ENCODE results near the gene LRRC2. TPM values are rescaled to one million over a fixed set of nuclear protein-coding genes. Genes with fewer than 3 reads are reported as not detected.
"Not testable (repeated sequence)": the region's sequence is repeated elsewhere in the genome, so short reads cannot be mapped to it uniquely, and the experiment has no call there.

LRRC2 gene
- polyA plus RNA-seq, 10 donors, result 1.9 to 5.3 (median 4.0) TPM

DNA sequence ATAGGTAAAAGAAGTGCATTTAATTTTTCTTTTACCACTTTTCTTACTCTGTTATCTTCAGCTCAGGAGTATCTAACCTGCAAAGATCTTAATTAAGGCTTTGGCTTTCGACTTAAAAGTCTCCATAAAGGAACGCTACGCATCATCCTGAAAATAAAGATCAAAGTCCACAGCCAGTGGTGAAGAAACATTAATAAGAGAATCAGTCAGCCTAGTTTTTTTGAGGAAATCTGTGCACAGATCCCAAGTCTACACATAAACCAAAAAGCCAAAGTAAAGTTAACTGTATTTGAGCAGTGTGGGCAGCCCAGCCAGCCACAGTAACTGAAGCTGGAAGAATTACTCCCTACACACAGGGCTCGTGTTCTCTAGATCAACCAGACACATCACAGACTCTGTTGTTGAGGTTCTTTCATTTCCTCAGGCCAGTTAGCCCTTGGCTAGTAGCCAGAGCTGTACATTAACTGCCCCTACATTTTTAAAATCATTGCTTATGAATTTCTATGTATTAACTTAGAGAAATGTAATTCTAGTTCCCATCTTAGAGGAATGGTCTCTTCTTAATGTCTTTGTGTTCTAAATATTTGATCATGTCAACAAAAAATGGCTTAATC, 6.9 kb downstream of the LRRC2 start:
- DNase-seq, result no peak

GRCh38 chr3:46558184-46559043, 7.7 kb downstream of the LRRC2 start:
- DNase-seq, result peak; percentile 70 to 83 (median 75)

DNA sequence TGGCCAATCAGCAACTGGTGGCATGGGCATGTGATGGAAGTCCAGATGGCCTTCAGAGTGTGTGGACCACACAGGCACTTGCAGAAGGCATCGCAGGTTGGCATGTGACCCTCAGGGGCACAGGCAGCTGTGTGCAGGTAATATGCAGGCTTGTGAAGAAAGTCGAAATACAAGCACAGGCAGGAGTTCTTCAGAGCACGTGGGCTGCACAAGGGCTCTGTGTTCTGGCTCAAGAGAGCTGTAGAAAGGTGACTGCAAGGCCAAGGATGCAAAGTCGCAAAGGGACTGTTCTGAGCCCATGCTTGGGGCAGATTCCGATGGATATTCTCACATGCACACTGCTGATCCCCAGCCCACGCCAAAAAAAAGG, 8.3 kb downstream of the LRRC2 start:
- DNase-seq, result no peak

- DNase-seq, result no peak
These were observed 12.9 kb downstream of the LRRC2 start for GRCh38 chr3:46553154-46553553.

- DNase-seq, result no peak
These were observed 13.6 kb downstream of the LRRC2 start for GRCh38 chr3:46552538-46552937.

DNA sequence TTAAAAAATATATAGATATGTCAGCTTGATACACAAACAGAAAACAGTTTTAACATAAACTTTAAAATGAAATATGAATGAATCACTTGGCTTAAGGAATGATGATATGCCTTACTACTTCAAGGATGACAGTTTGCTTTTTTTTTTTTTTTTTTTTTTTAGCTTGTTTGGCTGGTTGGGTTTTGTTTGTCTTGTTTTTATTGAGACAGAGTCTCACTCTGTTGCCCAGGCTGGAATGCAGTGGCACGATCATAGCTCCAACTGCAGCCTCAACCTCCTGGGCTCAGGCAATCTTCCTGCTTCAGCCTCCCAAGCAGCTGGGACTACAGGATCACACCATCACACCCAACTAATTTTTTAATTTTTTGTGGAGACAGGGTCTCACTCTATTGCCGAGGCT, 14.5 kb downstream of the LRRC2 start:
- no peak for DNase-seq

DNA sequence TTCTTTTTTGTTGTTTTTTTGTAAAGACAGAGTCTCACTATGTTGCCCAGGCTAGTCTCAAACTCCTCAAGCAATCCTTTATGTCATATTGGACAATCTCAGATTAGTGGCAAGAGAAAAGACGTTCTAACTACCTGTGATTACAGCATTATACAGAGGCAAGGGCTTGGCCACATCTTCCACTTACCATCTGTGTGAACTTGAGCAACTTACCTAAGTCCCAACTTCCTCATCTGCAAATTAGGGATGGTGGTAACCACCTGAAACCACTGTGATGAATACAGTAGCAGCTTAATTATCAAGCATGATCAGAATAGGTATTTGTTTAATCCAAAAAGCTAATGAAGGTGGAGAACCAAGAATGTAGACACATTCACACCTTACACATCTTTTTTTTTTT, 16.1 kb downstream of the LRRC2 start:
- DNase-seq, result no peak

GRCh38 chr3:46549408-46549904, 16.6 kb downstream of the LRRC2 start:
- no peak for DNase-seq

DNA sequence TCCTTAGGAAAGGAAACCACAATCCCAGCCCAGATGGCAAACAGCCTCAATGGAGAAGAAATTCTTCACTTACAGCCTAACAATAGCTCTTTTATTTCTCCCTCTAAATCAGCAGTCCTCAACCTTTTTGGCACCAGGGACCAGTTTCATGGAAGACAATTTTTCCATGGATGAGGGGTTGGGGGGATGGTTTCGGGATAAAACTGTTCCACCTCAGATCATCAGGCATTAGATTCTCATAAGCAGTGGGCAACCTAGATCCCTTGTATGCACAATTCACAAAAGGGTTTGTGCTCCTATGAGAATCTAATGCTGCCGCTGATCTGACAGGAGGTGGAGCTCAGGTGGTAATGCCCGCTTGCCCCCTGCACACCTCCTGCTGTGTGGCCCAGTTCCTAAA, 17.5 kb downstream of the LRRC2 start:
- DNase-seq, result not testable (repeated sequence)

- no peak for DNase-seq
These were observed 19.1 kb downstream of the LRRC2 start for GRCh38 chr3:46546896-46547440.

DNA sequence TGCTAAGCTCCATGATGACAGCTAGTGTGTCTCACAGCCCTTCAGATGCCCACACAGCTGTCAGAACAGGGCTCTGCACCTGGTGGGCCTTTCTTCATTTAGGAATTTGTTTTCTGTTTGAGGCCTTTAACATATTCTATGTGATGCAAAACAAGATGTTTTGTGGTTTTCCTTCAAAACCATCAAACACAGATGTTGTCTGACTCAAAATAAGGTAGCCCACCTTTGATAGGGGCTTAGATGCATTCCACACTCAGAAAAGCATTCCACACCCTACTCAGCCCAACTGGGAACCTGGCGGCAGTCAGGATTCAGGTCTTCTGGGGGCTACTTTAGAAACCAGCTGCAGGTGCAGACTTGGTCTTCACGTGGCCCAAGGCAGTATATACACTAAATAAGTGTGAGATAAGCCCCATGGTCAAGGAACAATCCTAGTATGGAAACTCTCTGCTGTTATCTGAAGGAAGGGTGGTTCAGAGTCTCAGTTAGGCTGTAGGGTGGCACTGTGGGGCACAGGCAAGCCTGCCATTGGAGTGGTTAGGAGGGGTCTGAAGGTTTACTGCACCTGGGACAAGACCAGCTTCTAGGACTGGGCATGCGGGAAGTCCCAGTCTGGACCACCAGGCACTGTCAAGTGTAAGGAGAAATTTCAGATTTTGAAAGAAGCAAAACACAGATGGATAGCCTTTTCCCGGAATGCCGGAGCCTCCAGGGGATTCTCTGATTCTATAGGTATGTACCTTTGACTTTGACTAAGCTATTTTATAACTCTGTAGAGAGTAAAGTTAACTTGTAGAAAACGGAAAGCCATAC, 20.1 kb downstream of the LRRC2 start:
- no peak for DNase-seq

DNA sequence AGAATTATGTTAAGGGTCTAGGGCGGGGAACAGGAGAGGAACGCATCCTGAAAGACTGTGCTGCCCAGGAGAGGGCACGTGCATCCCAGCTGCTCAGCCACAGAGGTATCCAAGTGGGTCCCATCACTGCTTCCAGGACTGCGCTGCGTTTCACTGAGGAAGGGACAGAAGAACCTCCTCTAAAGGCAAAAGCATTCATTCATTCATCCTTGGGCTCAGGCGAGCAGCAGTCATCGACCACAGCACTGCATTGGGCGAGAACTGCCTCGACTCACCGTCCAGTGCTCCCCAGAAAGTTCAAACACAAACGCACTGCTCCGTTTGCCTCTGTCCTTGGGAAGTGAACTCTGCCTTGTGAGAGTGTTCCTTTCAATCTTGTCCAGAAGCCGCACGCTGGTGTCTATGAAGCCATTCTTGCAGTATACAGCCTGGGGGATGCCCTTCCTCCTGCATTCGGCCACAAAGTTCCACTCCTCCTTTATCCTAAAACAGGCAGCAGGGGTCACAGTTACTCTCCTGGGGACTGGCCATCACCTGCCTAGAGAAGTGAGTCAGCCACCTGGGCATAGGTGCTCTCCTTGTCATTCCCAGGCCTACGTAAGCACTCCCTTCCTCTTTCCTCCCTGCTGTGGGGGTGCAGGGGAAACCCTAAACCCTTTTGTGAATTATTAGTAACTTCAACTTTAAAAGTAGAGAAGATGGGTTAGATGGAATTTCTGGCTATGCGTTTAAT, 21.2 kb downstream of the LRRC2 start:
- no peak for DNase-seq

DNA sequence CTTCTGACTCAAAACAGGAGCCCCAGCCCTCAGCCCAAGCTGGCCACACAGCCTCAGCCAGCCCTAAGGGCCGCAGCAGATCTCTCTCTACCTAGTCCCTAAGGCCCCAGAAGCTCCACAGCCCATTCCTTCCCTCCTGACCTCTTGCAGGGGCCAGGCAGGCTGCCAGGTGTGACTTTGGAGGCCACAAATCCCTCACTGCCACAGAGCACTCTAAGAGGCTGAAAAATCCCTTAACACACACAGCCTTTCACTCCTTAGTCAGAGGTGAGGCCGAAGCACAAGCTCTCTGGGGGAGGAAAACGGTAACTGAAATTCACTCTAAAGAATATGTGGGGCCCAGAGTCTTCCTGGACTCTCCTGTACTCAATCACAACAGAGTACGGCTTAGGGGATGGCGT, 23.3 kb downstream of the LRRC2 start:
- DNase-seq, result no peak

GRCh38 chr3:46542344-46542743, 23.8 kb downstream of the LRRC2 start:
- no peak for DNase-seq

- no peak for DNase-seq
These were observed 24.3 kb downstream of the LRRC2 start for GRCh38 chr3:46541835-46542234.

GRCh38 chr3:46540550-46540949, 25.6 kb downstream of the LRRC2 start:
- no peak for DNase-seq

- no peak for DNase-seq
These were observed 26.6 kb downstream of the LRRC2 start for GRCh38 chr3:46539443-46540005.

DNA sequence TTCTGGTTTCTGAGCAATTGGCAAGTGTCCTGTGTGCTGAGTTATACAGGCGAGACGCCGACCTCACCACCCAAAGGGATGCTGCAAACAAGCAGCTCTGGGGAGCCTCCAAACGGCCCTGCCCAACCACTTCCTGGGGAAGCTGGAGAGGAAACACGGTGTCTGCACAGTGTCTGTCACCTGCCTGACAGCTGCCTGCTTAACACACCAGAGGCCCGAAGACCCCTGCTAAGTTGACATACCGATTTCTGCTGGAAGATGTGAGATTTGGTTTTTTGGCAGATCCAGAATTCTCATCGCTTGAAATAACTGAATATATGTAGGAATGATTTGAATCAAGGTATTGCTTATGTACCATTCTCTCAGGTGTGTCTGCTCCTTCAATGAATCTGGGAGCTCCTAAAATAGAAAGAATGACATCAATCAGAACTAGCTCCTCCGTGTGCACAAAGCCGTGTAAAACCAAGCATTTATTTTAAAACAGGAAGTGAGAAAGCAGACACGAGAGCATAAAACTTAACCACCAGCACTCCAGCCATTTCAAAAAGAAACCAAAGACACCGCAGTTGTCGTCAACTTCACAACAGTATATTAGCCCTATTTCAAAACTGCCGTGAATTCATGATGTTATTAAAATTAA, 27.2 kb downstream of the LRRC2 start:
- peak in 2 of 3 donors; percentile 37 to 61 for DNase-seq

DNA sequence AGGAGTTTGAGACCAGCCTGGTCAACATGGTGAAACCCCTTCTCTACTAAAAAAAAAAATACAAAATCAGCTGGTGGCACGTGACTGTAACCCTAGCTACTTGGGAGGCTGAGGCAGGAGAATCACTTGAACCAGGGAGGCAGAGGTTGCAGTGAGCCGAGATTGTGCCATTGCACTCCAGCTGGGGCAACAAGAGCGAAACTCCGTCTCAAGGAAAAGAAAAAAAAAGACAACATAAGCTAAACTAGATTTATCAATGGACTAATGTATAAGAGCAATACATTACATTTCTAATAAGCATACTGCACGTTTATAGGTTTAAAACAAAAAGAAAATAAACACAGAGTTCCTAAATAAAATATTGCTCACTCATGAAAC, 27.7 kb downstream of the LRRC2 start:
- DNase-seq, result not testable (repeated sequence)

DNA sequence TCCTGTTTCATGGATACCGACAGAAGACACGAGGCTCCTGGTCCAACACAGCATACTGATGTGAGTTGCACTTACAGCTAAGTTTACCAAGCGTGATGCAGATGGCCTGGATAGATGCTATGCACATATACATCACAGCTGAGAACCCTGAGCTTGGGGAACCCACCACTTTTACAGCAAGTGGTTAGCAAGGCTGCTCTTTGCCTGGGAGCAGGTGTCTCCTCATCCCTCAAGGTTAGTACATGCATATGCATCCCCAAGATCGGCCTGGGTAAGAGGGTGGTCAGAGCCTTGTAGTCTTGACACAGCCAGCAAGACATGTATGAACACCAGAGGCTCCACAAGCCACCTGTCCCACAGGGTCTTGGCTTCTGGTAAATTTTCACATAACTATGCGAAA, 28.3 kb downstream of the LRRC2 start:
- DNase-seq, result no peak

DNA sequence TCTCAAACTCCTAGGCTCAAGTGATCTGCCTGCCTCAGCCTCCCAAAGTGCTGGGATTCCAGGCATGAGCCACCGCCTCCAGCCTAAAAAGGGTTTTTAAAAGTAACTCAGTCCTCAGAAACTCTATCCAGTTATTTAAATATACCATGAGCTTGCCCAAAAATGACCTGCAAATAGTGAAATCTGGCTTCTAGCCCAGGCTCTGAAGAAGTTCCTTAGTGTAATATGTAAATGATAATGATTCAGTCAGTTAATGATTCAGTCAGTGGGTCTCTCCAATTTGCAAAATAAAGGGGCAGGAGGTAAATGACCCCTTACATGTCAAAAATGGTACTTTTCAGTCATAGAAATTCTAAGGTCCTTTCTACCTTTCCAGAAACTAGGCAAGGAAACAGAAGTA, 28.8 kb downstream of the LRRC2 start:
- no peak for DNase-seq

All from muscle of back (tissue), 11 donors.